ENCODE measurements around the gene NR6A1.

- TF ChIP-seq TOX (CRISPR knock-in tag; IDR thresholded peaks at IDR 0.05; ENCODE audit: borderline replicate concordance) = no peak
- no peak for TF ChIP-seq ISL1 (CRISPR knock-in tag; IDR thresholded peaks at IDR 0.05)
- no peak for TF ChIP-seq SNAI2 (CRISPR knock-in tag; IDR thresholded peaks at IDR 0.05)
- no peak for TF ChIP-seq ZFP3 (CRISPR knock-in tag; IDR thresholded peaks at IDR 0.05)
- TF ChIP-seq ZC3H10 (CRISPR knock-in tag; IDR thresholded peaks at IDR 0.05) = no peak
- TF ChIP-seq GLIS3 (CRISPR knock-in tag; IDR thresholded peaks at IDR 0.05) = no peak
- TF ChIP-seq ESRRG (CRISPR knock-in tag; IDR thresholded peaks at IDR 0.05) = no peak
- no peak for TF ChIP-seq RARB (CRISPR knock-in tag; IDR thresholded peaks at IDR 0.05)
These were observed 6.2 kb downstream of the NR6A1 start for GRCh38 chr9:124764774-124765438.

Data from SK-N-SH treated with all-trans-retinoic acid at 6 μM for 48 hours (cell line).